ENCODE measurements around the gene NCOR2. TPM values are rescaled to one million over a fixed set of nuclear protein-coding genes. Genes with fewer than 3 reads are reported as not detected.

Gene NCOR2
- total and polyA plus RNA-seq, 12 donors, result 46.9 to 200 (median 132) TPM

- Histone ChIP-seq H3K4me3 (no peak overlapping the region), H3K4me1 (peaks cover 0 to 25% (median 0%) of the 10 kb centered on the region in 9 donors), H3K36me3 (no peaks in the 10 kb centered on the region), H3K27me3 (no peaks in the 10 kb centered on the region), H3K9me3 (peaks cover 0 to 6% (median 0%) of the 10 kb centered on the region in 11 donors), H3K27ac (no peak overlapping the region)
- DNase-seq (no peak), ATAC-seq (no peak)
- intact Hi-C loops (cut with DNase I), result no loop called here
- TF ChIP-seq, protein P1, sequence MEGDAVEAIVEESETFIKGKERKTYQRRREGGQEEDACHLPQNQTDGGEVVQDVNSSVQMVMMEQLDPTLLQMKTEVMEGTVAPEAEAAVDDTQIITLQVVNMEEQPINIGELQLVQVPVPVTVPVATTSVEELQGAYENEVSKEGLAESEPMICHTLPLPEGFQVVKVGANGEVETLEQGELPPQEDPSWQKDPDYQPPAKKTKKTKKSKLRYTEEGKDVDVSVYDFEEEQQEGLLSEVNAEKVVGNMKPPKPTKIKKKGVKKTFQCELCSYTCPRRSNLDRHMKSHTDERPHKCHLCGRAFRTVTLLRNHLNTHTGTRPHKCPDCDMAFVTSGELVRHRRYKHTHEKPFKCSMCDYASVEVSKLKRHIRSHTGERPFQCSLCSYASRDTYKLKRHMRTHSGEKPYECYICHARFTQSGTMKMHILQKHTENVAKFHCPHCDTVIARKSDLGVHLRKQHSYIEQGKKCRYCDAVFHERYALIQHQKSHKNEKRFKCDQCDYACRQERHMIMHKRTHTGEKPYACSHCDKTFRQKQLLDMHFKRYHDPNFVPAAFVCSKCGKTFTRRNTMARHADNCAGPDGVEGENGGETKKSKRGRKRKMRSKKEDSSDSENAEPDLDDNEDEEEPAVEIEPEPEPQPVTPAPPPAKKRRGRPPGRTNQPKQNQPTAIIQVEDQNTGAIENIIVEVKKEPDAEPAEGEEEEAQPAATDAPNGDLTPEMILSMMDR (IDR thresholded peaks at IDR 0.05), result no peak
- WGBS, 2 donors, result 77 to 82% methylated on average over 4 of the region's 4 CpGs
These were observed 28.0 kb upstream of the NCOR2 start for GRCh38 chr12:124595444-124595843.

DNA sequence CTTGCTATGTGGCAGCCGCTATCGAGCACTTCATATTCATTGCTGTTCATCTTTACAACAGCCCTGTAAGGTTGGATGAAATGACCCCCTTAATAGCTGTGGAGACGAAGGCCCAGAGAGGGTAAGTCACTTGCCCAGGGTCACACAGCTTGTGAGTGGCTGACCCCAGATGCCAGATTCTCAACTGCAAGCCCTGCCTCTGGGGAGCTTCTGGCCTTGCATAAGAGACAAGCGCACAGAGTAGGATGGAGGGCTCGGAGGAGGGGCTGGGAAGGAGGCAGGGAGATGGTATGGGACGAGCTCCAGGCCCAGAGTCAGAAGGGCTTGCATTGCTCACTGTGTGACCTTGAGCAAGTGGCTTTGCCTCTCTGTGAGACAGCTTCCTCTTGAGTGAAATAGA, 27.4 kb upstream of the NCOR2 start:
- intact Hi-C loops (cut with DNase I), result no loop called here
- H3K4me1 ChIP-seq, result peaks cover 0 to 25% (median 0%) of the 10 kb centered on the region in 9 donors
- H3K4me3 ChIP-seq, result no peak overlapping the region
- ATAC-seq (peak in 1 of 8 donors; percentile 13), DNase-seq (no peak)
- peaks cover 0 to 12% (median 0%) of the 10 kb centered on the region in 11 donors for H3K9me3 ChIP-seq
- H3K27ac ChIP-seq, result no peak overlapping the region
- H3K36me3 ChIP-seq, result no peaks in the 10 kb centered on the region
- TF ChIP-seq, protein P1 (IDR thresholded peaks at IDR 0.05), result no peak
- no peaks in the 10 kb centered on the region for H3K27me3 ChIP-seq
- WGBS, 2 donors, result 93 to 98% methylated on average over 6 of the region's 6 CpGs

- WGBS, 2 donors, result 97 to 98% methylated on average over 5 of the region's 5 CpGs
These were observed 26.5 kb upstream of the NCOR2 start for GRCh38 chr12:124593851-124594401.

DNA sequence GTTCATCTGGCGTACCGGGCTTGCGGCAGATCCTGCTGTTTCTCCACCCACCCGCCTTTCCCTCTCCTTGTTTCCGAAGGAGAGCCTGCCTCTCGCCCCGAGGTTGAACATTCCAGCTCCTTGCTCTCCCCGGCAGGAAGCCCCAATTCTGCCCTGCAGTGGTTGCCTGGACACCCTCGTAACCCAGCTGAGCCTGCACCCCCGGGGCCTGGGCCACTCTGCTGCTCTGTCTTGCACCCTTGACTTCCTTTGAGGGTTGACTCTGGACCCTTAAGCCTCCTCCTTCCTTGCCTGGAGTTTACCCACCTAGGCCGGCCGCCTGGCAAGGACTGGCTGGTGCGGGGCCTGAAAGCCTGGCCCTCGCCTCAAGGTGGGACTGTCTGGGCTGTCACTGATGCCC, 25.8 kb upstream of the NCOR2 start:
- intact Hi-C loops (cut with DNase I), result no loop called here
- H3K4me1 ChIP-seq, result peaks cover 6 to 40% (median 9%) of the 10 kb centered on the region in 9 donors
- TF ChIP-seq, protein P1 (IDR thresholded peaks at IDR 0.05), result no peak
- ATAC-seq (no peak), DNase-seq (no peak)
- H3K9me3 ChIP-seq, result peaks cover 0 to 12% (median 0%) of the 10 kb centered on the region in 11 donors
- H3K4me3 ChIP-seq, result no peak overlapping the region
- no peaks in the 10 kb centered on the region for H3K27me3 ChIP-seq
- 89 to 90% methylated on average over 14 of the region's 14 CpGs for WGBS, 2 donors
- H3K27ac ChIP-seq, result peak overlapping the region in 1 of 10 donors; percentile 77
- no peaks in the 10 kb centered on the region for H3K36me3 ChIP-seq

More at GRCh38 chr12:124593851-124594401, 26.5 kb upstream of the NCOR2 start:
- peaks cover 0 to 32% (median 6%) of the 10 kb centered on the region in 9 donors for H3K4me1 ChIP-seq
- peaks cover 0 to 12% (median 0%) of the 10 kb centered on the region in 11 donors for H3K9me3 ChIP-seq
- H3K36me3 ChIP-seq, result no peaks in the 10 kb centered on the region
- no peak overlapping the region for H3K4me3 ChIP-seq
- ATAC-seq (no peak), DNase-seq (no peak)
- TF ChIP-seq, protein P1 (IDR thresholded peaks at IDR 0.05), result no peak
- intact Hi-C loops (cut with DNase I), result no loop called here
- no peaks in the 10 kb centered on the region for H3K27me3 ChIP-seq
- H3K27ac ChIP-seq, result no peak overlapping the region

Data from heart right ventricle (tissue), 16 donors.